Placental pericyte (primary cell): ENCODE data around the gene KIR2DL4. TPM values are rescaled to one million over a fixed set of nuclear protein-coding genes. Genes with fewer than 3 reads are reported as not detected.

ENCODE experiments used
- small RNA-seq: library from RNA; depleted of rRNA; stranded (forward); fragments of <200 nt; gene quantifications from one replicate; pipeline ENCODE3, GENCODE V24; 2012; ENCODE audit warnings: low replicate concordance
- total RNA-seq: library from RNA; depleted of rRNA; stranded (reverse); fragments of >200 nt; gene quantifications from 2 replicates; pipeline ENCODE4 v1.2.3, GENCODE V29; 2012

Gene KIR2DL4
- total RNA-seq: not detected in 2 replicates

DNA sequence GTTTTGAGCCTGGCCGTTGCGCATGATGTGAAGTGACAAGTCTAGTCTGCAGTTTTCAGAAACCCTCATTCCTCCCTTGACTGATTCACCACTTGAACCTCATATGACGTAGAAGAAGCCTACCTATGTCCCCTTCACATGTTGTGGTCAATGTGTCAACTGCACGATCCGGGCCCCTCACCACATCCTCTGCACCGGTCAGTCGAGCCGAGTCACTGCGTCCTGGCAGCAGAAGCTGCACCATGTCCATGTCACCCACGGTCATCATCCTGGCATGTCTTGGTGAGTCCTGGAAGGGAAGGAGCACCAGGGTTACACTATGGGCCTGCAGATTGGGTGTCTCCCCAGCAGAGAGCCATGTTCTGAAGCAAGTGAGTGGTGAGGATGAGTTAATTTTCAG is at the start of gene KIR2DL4:
TSS of gene KIR2DL4 (plus strand) at position 201 of the 400 bp plus-strand sequence. CDS start at position 243, 42 bp downstream.

DNA sequence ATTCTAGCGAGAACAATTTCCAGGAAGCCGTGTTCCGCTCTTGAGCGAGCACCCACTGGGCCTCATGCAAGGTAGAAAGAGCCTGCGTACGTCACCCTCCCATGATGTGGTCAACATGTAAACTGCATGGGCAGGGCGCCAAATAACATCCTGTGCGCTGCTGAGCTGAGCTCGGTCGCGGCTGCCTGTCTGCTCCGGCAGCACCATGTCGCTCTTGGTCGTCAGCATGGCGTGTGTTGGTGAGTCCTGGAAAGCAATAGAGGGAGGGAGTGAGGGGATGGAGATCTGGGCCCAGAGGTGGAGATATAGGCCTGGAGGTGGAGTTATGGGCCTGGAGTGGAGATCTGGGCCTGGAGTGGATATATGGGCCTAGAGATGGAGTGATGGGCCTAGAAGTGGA is 33.8 kb upstream of the KIR2DL4 start, which contains the start of gene KIR2DL1:
TSS of gene KIR2DL1 (plus strand) at position 148 of the 400 bp plus-strand sequence. CDS start at position 206, 58 bp downstream.

GRCh38 chr19:54816251-54816650 is 12.8 kb downstream of the KIR2DL4 start, which contains the start of gene KIR3DL1:
KIR3DL1 (plus strand) TSS chr19:54816468.

DNA sequence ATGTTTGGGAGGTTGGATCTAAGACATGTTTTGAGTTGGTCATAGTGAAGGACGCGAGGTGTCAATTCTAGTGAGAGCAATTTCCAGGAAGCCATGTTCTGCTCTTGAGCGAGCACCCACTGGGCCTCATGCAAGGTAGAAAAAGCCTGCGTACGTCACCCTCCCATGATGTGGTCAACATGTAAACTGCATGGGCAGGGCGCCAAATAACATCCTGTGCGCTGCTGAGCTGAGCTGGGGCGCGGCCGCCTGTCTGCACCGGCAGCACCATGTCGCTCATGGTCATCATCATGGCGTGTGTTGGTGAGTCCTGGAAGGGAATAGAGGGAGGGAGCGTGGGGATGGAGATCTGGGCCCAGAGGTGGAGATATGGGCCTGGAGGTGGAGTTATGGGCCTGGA is 29.1 kb downstream of the KIR2DL4 start, which contains the start of gene KIR2DS4:
TSS of gene KIR2DS4 (plus strand) at position 181 of the 400 bp plus-strand sequence.

GRCh38 chr19:54850061-54850640 is 46.7 kb downstream of the KIR2DL4 start, which contains the start of gene KIR3DL2:
KIR3DL2 (plus strand) TSS chr19:54850443; CDS start chr19:54850476, 33 bp downstream.

Small RNA genes within 50 kb of the gene (small RNA-seq; reads per million reads assigned to genes)
- gene KIR3DP1: not detected

Other genes starting within 250 kb of the KIR2DL4 start
- not detected in 2 replicates for gene LILRA2, start 229.8 kb upstream of the KIR2DL4 start, total RNA-seq
- not detected in 2 replicates for gene LILRA1, start 210.0 kb upstream of the KIR2DL4 start, total RNA-seq
- not detected in 2 replicates for gene LILRB1, start 173.1 kb upstream of the KIR2DL4 start, total RNA-seq
- 0.14 TPM in 1 of 2 replicates, not detected in the other for gene LILRB4, start 140.6 kb upstream of the KIR2DL4 start, total RNA-seq
- not detected in 2 replicates for gene KIR3DL3, start 79.2 kb upstream of the KIR2DL4 start, total RNA-seq
- gene KIR2DL3, start 65.1 kb upstream of the KIR2DL4 start, total RNA-seq: not detected in 2 replicates
- gene KIR2DL1, start 33.8 kb upstream of the KIR2DL4 start, total RNA-seq: not detected in 2 replicates
- gene KIR3DL1, start 12.9 kb downstream of the KIR2DL4 start, total RNA-seq: not detected in 2 replicates
- not detected in 2 replicates for gene KIR2DS4, start 29.1 kb downstream of the KIR2DL4 start, total RNA-seq
- not detected in 2 replicates for gene KIR3DL2, start 46.8 kb downstream of the KIR2DL4 start, total RNA-seq
- gene FCAR, start 70.6 kb downstream of the KIR2DL4 start, total RNA-seq: not detected in 2 replicates
- not detected in 2 replicates for gene NCR1, start 102.5 kb downstream of the KIR2DL4 start, total RNA-seq
- gene NLRP7, start 143.9 kb downstream of the KIR2DL4 start, total RNA-seq: not detected in 2 replicates
- 10.3 and 12.2 TPM in 2 replicates for gene NLRP2, start 162.8 kb downstream of the KIR2DL4 start, total RNA-seq
- 0.22 TPM in 1 of 2 replicates, not detected in the other for gene GP6, start 234.7 kb downstream of the KIR2DL4 start, total RNA-seq